ENCODE results near the gene C1QTNF8.

Gene C1QTNF8, protein sequence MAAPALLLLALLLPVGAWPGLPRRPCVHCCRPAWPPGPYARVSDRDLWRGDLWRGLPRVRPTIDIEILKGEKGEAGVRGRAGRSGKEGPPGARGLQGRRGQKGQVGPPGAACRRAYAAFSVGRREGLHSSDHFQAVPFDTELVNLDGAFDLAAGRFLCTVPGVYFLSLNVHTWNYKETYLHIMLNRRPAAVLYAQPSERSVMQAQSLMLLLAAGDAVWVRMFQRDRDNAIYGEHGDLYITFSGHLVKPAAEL

DNA sequence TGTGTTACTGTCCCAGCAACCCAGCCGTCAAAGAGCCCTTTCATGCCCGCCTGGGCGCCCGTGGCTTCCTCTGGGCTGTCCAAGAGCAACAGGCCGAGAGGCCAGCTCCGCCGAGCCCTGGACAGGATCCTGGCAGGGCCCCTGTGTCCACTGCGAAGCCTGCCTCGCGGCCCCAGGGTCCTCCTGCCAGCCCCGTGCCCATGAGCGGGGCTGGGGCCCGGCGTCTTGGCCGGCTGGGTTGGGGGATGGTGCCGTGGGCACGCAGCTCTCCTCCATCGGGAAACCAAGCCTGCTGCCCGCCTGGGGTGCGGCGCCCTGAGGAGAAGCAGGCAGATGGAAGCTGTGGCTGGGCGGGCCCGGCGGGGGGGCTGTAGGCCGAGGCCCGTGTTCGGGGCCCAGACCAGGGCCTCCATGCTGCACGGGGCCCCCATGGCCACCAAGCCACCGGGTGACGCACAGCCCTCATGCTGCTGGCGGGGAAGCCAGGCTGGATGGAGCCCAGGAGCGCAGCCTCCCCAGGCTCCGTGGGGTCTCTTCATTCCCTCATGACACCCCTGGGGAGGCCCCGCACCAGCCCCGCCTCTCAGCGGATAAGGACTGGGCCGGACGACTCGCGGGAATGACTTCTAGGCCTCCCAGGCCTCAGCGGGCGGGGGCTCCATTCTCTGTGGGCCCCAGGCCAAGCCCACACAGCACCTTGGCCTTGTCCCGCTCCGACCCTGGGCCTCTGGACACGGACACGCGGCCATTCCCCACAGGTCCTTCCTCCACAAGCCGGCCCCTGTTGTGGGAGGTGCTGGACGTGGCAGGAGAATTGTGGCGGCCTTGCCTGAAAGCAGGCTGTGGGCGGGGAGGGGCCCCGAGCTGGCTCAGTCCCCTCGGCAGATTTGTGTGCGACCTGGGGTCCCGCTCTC, at the start of gene C1QTNF8:
Gene C1QTNF8, minus strand, starts transcription at position 76 of the 914 bp plus-strand sequence. CDS start 1,322 bp downstream, outside the sequence.
- DNase-seq, result no peak

DNA sequence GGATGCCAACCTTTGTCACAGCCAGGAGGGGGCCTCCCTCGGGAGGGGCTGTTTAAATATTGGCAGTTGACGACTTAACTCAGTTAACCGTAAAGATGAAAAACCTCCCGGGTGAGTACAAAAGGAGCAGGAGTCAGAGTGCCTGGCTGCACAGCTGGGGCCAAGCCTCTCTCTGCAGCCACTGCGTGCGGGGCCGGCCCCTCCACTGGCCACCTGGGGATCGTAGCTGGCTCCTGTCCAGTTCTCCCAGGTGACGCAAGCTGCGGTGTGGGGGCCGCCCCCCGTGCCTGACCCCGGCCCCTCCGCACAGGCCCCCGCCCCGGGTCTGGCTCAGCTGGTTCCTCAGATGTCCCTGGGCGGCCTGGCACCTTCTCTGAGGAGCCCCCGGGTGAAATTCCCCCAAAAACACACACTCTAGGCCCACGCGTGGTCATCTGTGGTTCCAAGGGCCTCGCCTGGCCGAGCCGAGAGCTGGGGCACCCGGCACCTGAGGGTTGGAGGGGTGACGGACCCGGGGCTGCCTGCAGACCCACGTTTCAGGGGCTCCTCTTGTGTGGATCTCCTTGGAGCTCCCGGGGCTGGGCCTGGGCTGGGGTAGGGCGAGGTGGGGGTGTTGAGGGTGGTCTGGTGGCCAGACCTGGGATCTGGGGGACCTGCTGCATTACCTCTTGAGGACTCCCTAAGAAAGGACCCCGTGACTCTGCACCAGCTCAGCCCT, 49.5 kb upstream of the C1QTNF8 start:
- no peak for DNase-seq

DNA sequence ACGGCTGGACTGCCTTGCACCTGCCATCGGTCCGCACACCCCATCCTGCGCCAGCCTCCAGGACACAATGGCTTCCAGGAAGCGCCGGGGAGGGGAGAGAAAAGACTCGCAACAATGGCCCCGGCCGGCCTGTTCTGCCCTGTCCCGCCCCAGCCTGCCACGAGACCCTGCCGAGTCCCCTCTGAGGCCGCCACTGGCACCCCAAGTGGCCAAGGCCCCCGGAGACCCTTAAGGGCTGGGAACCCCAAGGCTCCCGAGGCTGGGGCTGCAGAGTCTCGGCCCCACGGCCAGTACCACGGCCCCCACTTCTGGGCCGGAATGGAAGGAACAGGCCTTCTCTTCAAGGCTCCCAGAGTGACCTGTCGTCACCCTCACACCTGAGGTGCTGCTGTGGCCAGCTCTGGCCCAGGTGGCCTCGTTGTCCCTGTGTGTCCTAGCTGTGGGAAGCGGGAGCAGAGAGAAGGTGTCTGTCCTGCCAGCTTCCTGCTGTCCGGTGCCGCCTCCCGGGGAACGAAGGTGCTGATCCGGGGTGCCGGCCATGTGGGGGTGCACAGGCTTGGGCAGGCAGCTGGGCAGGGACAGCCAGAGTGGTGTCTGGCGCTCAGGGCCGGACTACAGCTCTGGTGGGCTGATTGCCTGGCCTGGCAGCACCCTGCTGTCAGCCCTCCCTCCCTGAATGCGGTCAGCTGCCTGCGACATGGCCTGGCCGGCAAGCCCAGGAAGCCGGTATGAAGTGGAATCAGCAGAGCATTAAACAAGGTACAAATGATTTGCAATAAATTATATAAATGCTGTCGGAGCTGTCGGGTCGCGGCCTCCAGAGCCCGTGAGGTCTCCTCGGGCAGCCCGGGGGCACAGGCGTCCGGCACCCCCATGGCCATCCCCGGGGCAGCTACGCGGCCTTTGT, 48.7 kb upstream of the C1QTNF8 start:
- DNase-seq, result no peak

DNA sequence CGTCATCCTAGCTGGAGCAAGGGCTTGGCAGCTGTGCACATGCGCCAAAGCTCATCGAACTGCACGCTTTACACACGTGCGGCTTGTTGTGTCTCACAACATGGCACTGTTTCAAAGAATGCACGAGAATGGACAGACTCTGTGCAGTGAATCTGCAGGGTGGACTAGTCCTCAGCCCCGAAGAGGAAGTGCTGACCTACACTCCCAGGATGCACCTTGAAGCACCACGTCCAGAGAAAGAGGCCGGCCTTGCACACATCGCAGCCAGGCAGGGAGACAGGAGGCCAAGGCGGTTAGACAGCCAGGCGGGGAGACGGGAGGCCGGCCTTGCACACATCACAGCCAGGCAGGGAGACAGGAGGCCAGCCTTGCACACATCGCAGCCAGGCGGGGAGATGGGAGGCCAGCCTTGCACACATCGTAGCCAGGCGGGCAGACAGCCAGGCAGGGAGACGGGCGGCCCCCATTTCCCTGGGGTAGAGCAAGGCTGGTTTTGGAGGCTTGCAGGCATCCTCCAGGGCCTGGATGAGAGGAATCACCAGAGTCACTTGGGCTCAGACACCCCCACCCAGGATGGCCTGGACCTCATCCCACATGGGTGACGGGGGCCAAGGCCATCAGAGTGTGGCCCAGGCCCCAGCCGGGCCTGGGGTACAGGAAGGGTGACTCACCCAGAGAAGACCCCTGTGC, 47.9 kb upstream of the C1QTNF8 start:
- no peak for DNase-seq

DNA sequence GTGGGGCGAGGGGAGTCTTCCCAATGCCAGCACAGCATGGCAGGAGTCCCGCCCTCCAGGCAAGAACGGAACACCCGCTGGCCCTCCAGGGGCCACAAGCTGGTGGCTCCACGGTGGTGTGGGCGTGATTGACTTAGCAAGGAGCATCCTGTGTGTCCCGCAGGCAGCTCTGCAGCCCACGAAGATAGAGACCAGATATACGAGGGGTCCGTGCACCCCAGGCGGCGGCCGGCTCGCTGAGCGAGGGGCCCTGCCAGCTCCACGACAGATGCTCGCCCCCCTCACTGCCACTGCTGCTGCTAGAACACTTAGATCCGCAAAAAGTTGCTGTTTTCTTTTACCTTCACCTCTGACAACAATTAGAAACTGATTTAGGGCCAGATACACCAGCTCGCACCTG, 46.9 kb upstream of the C1QTNF8 start:
- DNase-seq, result no peak

DNA sequence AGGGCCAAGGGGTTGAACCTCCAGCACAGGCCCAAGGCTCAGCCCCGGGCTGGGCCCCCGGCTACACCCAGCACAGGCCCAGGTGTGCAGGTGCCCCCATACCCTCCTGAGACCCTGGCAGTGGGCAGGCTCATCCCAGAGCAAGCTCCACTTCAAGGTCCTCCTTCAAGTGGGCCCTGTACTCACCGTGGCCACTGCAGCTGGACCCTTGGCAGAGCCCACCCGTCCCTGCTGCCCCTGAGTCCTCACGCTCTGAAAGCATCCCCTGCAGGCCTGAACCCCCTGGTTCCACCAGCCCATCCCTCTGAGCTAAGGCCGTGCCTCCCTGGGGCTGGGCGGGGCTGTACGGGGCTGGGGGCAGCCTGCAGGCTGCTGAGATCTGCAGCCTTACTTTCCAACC, 45.7 kb upstream of the C1QTNF8 start:
- no peak for DNase-seq

DNA sequence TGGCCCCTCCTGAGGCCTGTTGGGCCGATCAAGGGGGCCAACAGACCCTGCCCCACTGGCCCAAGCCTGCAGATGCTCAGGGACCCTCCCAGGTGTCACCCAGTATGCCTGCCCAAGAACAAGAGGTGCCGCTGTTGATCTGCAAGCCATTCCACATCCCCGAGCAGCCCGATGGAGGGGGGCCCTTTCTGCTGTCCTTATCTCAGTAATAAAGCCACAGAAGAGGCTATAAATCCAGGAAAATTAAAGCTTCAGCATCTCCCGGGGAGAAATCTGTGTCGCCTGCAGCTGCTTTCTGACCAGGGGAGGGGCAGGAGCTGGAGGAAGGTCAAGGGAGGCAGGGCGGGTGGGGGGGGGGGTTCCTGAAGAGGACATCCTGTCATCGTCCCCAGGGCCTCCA, 45.1 kb upstream of the C1QTNF8 start:
- no peak for DNase-seq

DNA sequence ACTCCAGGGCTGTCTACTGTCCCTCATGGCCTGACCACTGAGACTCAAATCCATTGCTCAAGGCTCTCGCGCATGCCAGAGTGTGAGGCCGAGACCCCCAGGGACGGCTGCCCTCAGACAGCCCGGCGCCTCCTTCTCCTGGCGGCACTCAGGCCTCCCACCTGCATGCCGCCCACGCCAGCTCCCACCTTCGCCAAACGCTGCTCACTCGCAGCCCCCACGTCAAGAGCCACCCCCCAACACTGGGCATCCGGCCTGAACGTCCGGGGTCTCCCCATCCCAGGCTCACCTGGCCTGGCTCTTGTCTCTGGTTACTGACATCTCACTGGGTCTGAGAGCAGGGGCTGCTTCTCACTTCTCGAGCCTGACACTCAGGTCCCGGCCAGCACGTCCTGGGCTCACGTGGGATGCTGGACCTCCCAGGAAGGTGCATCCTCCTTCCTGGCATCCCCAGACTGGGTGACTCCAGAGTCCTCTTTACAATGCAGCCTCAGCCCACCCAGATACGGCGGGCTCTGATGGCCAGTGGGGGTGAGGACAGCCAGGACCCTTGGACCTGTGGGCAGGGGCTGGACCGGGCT, 44.6 kb upstream of the C1QTNF8 start:
- no peak for DNase-seq

DNA sequence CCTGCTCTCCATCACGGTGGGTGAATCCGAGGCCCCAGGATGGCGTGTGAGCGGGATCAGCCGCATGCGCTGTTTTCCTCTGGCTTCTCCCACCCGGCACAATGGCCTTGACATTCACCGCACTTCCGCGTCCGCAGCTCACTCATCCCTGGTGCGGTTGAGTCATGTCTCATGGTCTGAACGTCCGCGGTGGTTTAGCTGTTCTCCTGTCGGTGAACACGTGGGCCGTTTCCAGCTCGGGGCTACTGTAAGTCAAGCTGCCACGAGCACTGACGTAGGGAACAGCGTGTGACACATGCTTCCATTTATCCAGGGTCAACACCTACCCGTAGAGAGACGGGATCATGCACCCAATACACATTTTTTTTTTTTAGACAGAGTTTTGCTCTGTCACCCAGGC, 41.6 kb upstream of the C1QTNF8 start:
- DNase-seq, result no peak

DNA sequence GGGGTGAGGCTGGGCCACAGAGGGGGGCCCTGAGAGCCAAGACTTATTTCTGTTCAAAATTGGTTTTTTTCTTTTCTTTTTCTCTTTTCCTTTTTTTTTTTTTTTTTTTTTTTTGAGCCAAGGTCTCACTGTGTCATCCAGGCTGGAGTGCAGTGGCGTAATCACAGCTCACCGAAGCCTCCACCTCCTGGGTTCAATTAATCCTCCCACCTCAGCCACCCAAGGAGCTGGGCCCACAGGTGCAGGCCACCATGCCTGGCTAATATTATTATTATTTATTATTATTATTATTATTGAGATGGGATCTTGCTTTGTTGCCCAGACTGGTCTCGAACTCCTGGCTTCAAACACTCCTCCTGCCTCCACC, 39.4 kb upstream of the C1QTNF8 start:
- DNase-seq, result no peak

DNA sequence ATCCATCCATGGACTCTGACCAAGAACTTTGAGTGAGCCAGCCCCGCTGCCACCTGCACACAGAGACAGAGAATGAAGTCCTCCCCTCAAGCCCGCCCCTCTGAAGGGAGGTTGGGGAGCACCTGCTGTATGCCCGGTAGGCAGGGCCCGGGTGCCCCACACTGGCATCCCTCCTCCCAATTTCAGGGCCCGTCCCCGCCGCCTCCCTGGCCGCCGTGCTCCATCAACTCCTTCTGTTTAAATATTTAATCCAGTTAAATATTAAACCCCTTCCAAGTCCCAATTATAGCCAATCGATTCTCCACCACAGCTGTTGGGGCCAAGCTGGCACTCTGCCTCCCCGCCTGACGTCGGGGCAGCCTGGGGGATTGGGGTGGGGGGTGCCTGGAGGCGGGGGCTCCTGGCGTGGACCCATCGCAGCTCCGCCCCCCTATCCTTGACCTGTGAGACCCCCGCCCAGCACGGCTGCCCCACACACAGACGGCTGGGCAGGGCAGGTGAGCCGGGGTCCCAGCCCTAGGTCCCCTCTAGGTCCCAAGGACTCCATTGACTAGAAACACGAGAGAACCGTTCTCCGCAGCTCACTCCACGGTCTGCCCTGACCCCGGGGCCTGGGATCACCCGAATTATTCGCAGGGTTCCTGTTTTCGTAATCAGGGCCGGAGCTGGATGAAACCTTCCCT, 38.9 kb upstream of the C1QTNF8 start:
- DNase-seq, result peak; percentile 56

DNA sequence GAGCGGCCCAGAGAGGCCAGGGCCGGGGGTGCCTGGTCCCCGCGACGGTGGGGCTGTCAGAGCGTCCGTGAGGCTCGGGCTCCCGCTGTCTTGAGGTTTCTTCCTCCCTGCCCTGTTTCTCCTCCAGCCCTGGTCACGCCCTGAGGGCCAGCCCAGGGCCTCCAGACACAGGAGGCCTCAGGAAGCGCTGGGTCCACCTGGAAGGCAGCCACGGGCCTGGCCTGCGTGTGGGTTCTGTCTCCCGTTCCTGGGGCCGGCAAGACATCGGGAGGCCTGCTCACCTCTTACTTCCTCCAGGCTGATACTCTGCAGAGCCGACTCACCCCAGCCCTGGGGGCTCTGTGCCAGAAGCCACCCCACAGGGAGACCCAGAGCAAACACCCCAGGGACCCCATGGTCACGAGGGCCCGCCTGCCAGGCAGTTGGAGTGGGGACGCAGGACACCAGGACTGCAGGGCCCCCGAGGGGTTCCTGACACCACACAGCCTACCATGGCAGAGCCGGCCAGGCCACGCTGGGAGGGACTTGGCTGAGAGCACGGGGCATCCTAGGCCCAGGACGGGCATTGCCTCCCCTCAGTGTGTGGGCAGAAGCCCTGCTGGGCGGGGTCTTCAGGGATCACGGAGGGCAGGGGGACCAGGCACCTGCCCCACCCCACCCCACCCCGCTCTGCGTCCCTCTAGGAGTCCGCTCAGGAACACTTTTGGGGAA, 37.9 kb upstream of the C1QTNF8 start:
- no peak for DNase-seq

DNA sequence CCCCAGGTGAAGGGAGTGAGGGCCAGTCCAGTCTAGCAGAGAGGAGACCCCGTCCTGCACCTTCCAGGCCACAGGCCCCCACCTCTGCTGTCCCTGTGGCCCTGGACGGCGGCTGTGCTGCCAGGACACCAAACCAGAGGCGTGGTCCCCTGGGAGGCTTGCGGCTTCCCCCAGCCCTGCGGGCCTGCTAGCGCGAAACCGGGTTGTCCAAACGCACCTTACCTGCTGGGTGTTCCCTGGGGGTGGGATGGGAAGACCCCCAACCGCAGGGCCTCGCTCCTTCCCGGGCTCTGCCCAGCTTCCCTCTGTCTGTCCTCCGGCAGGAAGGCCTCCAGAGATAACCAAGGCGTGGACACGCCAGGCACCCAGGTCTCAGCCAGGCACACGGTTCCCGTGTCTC, 37.2 kb upstream of the C1QTNF8 start:
- no peak for DNase-seq

DNA sequence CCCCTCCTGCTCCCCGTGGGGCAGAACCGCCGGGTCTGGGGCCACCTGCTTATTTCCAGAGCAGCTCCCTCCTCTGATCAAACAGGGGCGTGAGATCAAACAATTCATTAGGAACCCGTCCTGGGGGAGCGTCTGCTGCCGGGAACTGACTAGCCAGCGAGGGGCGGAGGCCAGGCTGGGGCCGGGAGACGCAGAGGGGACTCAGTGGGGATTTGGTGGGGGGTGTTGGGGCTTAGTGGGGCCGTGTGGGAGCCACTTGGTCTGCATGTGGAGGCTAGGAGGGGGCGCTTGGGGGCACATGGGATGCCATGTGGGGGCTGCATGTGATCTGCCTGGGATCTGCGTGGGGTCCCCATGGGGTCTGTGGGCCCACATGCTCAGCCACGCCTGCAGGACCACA, 36.4 kb upstream of the C1QTNF8 start:
- no peak for DNase-seq

DNA sequence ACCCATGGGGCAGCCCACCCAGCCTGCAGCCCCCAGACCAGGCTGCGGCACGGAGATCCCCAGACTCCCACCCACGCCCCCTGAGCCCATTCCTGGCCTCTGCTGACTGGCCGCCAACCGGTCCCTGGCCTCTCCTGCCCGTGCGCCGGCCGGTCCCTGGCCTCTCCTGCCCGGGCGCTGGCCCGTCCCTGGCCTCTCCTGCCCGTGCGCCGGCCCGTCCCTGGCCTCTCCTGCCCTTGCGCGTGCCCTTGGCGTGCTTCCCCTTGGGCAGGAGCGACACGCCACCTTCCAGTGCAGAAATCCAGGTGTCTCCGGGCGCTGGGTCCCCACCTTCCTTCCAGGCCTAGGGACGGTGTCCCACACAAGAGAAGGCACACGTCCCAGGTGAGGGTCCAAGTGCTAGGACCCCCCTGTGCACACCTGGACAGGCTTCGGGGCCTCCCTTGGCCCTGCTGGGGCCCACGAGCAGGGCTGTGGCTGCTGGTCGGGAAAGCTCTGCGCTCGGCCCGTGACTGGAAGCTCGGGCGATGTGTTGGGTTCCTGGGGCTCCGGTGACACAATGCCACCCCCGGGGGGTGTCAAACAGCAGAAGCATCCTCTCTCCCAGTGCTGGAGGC, 35.4 kb upstream of the C1QTNF8 start:
- DNase-seq, result no peak

DNA sequence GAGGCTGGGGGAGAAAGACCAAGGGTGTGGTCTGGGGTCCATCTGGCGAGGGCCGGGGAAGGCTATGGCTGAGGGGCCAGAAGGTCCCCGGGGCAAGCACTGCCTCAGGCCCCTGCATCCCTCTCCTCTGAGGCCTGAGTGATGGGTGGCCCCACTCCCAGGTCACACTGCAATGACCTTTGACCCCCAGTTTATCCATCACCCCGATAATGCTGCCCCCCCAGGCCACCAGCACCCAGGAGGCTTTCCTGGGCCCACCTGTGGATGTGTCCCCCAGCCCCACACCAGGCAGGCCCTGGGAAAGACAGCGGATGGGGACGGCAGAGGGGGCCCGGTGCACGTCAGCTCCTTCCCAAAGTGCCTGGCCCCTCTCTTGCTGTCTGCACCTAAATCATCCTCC, 34.3 kb upstream of the C1QTNF8 start:
- no peak for DNase-seq

DNA sequence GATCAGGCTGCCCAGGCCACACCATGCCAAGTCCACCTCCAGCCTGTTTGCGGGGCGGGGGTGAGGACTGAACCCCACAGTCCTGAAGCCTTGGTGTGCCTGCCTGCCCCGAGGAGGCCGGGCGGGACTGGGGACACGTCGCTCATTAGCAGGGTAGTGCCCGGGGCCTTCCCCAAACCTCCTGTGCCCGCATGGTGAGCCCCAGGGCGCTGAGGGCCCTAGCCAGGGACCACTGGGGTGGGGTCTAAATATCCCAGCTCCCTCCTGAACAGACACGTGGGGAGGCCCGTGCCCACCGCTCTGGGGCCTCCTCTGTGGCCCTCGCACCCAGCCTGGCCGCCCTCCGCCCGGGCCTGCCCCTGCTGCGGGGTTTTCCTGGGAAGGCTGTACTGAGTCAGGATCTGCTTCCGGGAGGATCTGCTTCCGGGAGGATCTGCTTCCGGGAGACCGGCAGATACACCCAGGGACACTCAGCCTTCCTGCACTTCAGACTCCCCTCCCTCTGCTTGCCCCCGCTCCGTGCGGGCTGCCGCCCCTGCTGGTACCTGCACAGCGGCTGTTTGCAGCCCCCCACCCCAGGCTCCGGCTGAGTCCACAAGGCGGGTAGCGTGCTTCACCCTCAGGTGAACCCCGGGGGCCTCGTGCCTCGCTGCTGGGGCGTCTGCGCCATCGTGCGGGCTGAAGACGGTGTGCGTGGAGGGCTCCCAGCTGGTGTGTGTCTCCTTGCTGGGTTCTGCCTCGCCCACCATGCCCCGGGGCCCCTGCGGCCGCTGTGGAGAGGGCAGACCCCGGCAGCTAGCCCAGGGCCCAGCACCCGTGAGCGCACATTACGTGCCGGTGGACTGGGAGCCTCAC, 33.3 kb upstream of the C1QTNF8 start:
- no peak for DNase-seq

DNA sequence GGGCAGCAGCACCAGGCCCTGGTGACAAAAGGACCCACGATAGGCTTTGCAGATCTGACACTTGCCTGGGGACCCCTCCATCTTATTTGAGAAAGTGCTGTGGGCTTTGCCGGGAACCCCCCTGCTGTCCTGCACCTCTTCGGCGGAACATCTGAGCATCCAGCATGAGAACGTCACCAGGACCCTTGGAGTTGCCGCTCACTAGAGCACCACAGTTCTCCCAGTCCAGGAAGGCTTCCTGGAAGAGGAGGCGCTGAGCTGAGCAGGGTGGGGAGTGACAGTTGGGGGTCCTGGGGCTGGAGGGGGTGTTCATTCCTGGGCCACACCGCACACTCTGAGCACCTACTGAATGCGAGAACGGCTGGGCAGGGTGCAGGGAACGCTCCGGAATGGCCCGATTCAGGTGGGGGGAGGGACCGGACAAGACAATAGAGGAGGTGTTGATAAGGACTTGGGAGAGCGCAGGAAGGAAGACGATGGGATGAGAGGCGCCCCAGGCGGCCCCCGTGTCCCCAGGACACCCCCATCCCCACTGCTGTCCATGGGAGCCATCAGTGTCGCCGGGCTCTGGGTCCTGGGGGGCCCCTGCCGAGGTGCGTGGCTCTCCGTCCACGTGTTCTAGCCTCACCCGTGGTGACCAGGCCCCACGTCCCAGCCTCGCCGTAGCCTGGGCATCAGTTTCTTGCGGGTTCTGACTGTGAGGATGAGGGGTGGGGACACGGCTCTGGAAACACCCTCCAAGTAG, 32.1 kb upstream of the C1QTNF8 start:
- no peak for DNase-seq
